Neural crest cell (in vitro differentiated cells): ENCODE results near the gene PRKCB. TPM values are rescaled to one million over a fixed set of nuclear protein-coding genes. Genes with fewer than 3 reads are reported as not detected.

Experiments
- DNase-seq: peaks from one replicate; pipeline ENCODE4 v3.0.0; 2021; ENCODE audit warnings: low read depth, mixed read lengths, low spot score
- H3K27ac Mint-ChIP-seq: one replicate; pipeline ENCODE4 v1.8.0; 2021; ENCODE audit warnings: mild to moderate bottlenecking, mixed read lengths; ENCODE audit not compliant: unreplicated experiment
- H3K27me3 Mint-ChIP-seq: 2 replicates; pipeline ENCODE4 v1.8.0; 2021; ENCODE audit warnings: low read depth, mild to moderate bottlenecking, mixed read lengths
- H3K36me3 Mint-ChIP-seq: 2 replicates; pipeline ENCODE4 v1.8.0; 2021; ENCODE audit warnings: low read depth, mild to moderate bottlenecking, mixed read lengths
- H3K4me1 Mint-ChIP-seq: 2 replicates; pipeline ENCODE4 v1.8.0; 2021; ENCODE audit warnings: mixed read lengths
- H3K4me3 Mint-ChIP-seq: one replicate; pipeline ENCODE4 v1.8.0; 2021; ENCODE audit warnings: mild to moderate bottlenecking, mixed read lengths
- H3K9me3 Mint-ChIP-seq: 2 replicates; pipeline ENCODE4 v1.8.0; 2021; ENCODE audit warnings: mixed read lengths
- total RNA-seq: library from RNA; stranded (reverse); gene quantifications from 2 replicates; pipeline ENCODE4 v1.2.1, GENCODE V29; 2021
- TF ChIP-seq, protein P1 (sequence below): fragments of 200-600 bp; sonication (generic); conservative IDR thresholded peaks from 2 replicates; pipeline ENCODE4 v1.5.0; 2021; ENCODE audit warnings: antibody characterized with exemption, mild to moderate bottlenecking

Gene PRKCB
- total RNA-seq, 1 donor from 2014 or later = 0.77 TPM

DNA sequence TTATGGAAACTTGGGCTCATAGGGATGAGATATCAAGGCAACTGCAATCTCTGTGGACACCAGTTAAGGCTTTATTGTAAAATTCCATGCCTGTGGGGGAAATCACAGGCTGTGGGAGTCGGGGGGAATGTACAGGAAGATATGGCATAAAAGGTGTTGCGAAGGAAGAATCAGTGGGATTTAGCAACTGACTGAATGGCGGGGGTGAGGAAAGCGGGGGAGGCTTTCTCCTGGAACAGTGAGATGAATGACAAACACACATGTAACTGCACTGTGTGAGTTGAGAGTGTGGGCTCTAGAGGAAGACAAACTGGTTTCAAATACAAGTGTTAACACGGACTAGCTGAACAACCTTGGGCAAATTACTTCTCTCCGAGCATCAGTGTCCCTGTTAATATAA, 143.7 kb downstream of the PRKCB start:
- Mint-ChIP-seq H3K27me3 (peaks cover 36% of the 10 kb centered on the region), H3K36me3 (no peaks in the 10 kb centered on the region)
- no peak for DNase-seq

GRCh38 chr16:23979982-23980381, 144.2 kb downstream of the PRKCB start:
- Mint-ChIP-seq H3K4me1 (no peaks in the 10 kb centered on the region), H3K4me3 (no peak overlapping the region), H3K36me3 (no peaks in the 10 kb centered on the region), H3K27me3 (peaks cover 39% of the 10 kb centered on the region), H3K9me3 (no peaks in the 10 kb centered on the region), H3K27ac (no peak overlapping the region)
- no peak for DNase-seq
- TF ChIP-seq, protein P1, sequence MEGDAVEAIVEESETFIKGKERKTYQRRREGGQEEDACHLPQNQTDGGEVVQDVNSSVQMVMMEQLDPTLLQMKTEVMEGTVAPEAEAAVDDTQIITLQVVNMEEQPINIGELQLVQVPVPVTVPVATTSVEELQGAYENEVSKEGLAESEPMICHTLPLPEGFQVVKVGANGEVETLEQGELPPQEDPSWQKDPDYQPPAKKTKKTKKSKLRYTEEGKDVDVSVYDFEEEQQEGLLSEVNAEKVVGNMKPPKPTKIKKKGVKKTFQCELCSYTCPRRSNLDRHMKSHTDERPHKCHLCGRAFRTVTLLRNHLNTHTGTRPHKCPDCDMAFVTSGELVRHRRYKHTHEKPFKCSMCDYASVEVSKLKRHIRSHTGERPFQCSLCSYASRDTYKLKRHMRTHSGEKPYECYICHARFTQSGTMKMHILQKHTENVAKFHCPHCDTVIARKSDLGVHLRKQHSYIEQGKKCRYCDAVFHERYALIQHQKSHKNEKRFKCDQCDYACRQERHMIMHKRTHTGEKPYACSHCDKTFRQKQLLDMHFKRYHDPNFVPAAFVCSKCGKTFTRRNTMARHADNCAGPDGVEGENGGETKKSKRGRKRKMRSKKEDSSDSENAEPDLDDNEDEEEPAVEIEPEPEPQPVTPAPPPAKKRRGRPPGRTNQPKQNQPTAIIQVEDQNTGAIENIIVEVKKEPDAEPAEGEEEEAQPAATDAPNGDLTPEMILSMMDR = no peak

More for the DNA sequence above, 143.7 kb downstream of the PRKCB start:
- TF ChIP-seq, protein P1 = no peak
- Mint-ChIP-seq H3K9me3 (no peaks in the 10 kb centered on the region), H3K4me1 (no peaks in the 10 kb centered on the region), H3K4me3 (no peak overlapping the region), H3K27ac (no peak overlapping the region)

DNA sequence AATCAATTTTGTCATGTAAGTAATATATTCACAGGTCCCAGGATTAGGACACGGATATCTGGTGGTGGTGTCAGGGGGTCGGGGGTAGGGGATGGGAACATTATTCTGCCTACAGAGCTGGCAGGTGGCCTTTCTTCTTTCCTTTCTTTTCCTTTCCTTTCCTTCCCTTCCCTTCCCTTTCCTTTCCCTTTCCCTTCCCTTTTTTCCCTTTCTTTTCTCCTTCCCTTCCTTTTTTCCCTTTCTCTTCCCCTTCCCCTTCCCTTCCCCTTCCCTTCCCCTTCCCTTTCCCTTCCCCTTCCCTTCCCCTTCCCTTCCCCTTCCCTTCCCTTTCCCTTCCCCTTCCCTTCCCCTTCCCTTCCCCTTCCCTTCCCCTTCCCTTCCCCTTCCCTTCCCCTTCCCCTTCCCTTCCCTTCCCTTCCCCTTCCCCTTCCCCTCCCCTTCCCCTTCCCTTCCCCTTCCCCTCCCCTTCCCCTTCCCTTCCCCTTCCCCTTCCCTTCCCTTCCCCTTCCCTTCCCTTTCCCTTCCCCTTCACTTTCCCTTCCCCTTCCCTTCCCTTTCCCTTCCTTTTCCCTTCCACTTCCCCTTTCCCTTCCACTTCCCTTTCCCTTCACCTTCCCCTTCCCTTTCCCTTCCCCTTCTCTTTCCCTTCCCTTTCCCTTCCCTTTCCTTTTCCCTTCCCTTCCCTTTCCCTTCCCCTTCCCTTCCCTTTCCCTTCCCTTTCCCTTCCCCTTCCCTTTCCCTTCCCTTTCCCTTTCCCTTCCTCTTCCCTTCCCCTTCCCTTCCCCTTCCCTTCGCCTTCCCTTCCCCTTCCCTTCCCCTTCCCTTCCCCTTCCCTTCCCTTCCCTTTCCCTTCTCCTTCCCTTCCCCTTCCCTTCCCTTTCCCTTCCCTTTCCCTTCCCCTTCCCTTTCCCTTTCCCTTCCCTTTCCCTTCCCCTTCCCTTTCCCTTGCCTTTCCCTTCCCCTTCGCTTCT, 145.9 kb downstream of the PRKCB start:
- Mint-ChIP-seq H3K27ac (no peak overlapping the region), H3K36me3 (no peaks in the 10 kb centered on the region), H3K27me3 (peaks cover 39% of the 10 kb centered on the region), H3K4me1 (no peaks in the 10 kb centered on the region), H3K4me3 (no peak overlapping the region), H3K9me3 (no peaks in the 10 kb centered on the region)
- TF ChIP-seq, protein P1 = no peak
- DNase-seq = no peak

DNA sequence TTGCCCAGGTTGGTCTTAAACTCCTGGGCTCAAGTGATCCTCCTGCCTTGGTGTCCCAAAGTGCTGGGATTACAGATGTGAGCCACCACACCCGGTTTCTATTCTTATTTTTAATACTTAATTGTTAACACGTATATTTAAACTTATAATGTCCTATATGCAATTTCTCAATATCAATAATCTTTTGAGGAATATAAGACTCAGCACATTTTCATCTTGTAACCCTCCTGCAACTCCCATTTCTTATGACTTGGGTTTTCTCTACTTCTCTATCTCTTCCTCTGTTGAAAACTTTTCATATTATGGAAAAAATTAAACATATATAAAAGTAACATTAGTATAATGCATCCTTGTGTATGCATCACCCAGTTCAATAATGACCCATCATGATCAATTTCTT, 150.7 kb downstream of the PRKCB start:
- TF ChIP-seq, protein P1 = no peak
- Mint-ChIP-seq H3K27me3 (peaks cover 34% of the 10 kb centered on the region), H3K36me3 (no peaks in the 10 kb centered on the region), H3K9me3 (no peaks in the 10 kb centered on the region), H3K4me3 (no peak overlapping the region), H3K27ac (no peak overlapping the region), H3K4me1 (no peaks in the 10 kb centered on the region)
- DNase-seq = no peak

GRCh38 chr16:23987443-23987842, 151.7 kb downstream of the PRKCB start:
- Mint-ChIP-seq H3K4me1 (no peaks in the 10 kb centered on the region), H3K27ac (no peak overlapping the region), H3K27me3 (peaks cover 35% of the 10 kb centered on the region), H3K36me3 (no peaks in the 10 kb centered on the region), H3K4me3 (no peak overlapping the region), H3K9me3 (no peaks in the 10 kb centered on the region)
- no peak for DNase-seq
- TF ChIP-seq, protein P1 = no peak
